HG03108 (cell line): ENCODE data around the gene ANO10.
"Not testable (repeated sequence)": the region's sequence is repeated elsewhere in the genome, so short reads cannot be mapped to it uniquely, and the experiment has no call there.

Experiments used
- ATAC-seq: cut with Tn5 transposase; IDR thresholded peaks from one replicate; pipeline ENCODE4 v1.9.1; 2021; ENCODE audit warnings: moderate library complexity; ENCODE audit not compliant: unreplicated experiment

ANO10 gene

DNA sequence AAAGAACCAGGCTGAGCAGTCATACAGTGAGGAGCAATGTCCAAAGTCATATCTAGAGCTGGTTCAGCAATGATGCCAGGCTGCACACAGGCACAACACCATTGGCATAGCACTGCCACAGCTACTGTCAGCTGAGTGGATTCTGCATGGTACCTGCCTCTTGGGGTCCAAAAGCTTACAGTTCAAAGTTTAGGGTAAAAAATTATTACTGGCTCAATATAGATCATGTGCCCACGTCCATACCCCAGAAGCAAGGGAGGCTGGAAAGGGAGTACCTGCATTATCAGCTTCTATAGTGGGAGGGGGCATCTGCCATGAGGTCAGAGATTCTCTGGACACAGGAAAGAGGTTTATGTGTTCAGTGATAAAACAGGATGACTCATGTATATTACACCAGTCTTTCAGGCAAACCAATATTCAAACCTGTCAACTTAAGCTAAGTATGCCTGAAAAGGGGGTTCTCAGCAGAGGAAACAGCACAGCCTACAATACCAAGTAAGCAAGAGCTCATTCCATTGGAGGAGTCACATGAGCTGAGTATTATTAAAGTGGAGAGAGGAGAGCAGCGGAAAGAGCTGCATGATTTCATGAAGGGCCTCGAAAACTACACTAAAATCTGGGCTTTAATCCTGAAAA is 99.0 kb downstream of the ANO10 start:
- ATAC-seq, result no peak

DNA sequence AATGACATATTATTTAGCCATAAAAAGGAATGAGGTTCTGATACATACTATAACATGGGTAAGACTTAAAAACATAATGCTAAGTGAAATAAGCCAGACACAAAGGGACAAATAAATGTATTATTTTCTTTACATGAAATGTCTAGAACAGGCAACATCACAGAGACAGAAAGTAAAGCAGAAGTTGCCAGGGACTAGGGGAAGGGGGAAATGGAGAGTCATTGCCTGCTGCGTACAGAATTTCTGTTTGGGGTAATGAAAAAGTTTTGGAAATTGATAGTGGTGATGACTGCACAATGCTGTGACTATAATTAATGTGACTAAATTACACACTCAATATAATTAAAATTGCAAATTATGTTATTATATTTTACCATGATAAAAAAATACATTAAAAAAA is 99.9 kb downstream of the ANO10 start:
- no peak for ATAC-seq

DNA sequence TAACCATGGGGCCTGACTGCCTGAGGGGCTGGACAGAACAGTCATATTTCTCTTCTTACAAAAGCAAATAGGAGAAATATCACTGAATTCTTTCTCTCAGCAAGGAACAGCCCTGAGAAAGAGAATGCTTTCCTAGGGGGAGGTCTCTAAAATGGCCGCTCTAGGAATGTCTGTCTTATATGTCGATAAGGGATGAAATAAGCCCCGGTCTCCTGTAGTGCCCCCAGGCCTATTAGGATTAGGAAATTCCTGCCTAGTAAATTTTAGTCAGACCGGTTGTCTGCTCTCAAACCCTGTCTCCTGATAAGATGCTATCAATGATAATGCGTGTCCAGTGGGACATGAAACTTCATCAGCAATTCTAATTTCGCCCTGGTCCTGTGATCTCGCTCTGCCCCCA is 103.3 kb downstream of the ANO10 start:
- ATAC-seq, result not testable (repeated sequence)

DNA sequence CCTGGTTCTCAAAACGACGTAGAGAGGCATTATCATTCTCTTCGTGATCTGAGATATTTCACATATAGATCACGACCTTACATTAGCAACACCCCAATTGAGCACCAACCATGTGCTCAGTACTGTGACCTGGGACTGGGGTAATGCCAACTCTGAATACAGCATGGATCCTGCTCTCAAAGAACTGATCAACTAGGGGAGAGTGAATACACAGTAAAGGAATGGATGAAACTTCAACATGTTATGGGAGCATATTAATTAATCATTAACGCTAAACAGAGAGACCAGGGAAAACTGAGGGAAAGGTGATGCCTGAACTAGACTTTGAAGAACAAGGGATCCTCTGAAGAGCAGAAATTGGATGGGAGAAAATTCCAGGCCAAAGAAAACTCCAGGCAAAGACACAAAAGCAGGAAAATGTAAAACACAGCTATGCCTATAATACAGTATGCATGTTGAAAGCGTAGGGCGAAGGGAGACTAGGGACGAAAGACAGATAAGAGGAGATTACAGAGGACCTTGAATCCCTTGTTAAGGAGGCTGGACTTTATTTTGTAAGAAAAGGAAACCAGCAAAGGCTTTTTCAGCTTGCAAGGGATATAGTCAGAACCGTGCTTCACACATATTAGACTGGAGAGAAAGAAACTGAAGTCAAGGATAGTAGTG is 105.7 kb downstream of the ANO10 start:
- no peak for ATAC-seq

DNA sequence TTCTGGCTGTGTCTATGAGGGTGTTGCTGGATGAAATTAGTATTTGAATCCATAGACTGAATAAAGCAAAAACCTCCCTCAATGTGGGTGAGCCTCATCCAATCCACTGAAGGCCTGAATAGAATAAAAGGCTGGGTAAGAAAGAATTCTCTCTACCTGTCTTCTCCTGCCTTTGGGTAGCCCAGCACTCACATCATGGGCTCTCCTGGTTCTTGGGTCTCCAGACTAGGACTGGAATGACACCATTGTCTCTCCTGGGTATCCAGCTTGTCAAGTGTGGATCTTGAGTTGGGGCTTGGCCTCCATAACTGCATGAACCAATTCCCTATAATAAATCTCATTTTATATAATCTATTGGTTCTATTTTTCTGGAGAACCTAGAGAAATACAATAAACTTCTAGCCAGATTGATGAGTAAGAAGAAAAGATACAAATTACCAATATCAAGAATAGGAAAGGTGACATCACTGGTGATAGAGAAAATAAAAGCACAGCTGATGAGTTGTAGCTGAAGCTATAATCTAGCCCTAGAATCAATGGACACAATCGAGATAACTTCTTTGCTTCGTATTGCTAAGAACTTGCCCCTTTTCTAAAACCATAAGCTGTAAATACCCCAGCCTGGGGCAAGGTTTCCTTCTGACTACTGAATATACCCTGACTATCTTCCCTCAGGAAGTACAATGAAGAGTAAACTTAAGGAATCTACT is 106.4 kb downstream of the ANO10 start:
- ATAC-seq, result no peak

DNA sequence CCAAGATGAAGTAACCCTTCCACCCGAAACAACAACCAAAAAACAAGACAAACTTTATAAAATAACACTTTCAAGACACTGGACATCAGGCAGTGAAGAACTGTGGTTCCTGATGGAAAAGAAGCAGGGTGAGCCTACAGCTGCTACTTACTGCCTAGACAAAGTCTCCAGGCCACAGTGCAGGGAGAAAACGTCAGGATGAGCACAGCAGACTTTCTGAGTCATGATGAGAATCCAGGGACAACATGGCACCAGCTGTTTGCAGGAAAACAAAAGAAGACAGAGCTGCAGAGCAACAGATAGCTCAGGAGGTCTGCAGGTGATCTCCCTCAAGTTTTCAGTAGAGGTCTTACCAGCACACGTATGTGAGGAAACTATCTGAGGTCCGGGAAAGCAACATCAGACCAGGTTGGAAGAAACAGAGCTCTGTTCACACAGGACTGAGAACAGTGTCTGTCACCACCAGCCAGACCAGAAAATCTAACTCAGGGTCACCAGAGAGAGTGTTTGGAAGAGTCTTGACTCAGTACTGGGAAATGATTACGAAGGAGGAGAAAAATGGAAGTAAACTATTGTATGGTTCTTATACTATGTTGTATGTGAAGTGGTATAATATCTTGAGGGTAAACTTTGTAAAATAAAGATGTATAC is 108.9 kb downstream of the ANO10 start:
- ATAC-seq, result no peak

DNA sequence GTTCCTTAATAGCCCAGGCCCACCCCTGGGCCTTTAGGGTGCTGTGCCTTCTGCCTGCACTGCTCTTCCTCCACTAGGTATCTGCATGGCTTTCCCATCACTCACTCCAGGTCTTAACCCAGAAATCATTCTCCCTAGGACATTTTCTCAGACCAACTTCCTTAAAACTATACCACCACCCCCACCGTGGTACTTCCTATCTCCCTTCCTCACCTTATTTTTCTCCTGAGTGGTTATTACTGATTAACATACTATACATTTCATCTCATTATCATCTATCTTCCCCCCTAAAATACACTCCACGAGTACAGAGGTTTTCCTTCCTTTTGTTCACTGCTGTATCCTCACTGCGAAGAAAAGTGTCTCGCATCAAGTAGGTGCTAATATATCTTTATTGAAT is 115.2 kb downstream of the ANO10 start:
- ATAC-seq, result no peak

DNA sequence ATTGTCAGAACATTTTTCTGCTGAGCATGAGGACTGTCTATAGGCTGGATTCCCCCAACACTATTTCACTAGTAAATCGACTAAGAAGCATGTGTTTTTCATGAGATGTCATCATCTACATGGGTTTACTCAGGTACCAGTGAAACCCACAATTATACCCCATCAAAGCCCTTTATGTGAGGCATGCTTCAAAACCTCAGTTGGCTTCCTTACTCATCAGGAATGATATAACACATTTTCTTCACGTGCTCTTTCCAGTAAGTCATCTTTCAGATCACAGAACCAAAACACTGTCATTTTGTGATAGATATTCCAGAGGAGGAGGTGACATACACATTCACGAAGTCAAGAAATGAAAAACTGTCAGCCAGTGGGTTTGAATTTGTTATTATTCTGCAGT is 116.5 kb downstream of the ANO10 start:
- ATAC-seq, result no peak

DNA sequence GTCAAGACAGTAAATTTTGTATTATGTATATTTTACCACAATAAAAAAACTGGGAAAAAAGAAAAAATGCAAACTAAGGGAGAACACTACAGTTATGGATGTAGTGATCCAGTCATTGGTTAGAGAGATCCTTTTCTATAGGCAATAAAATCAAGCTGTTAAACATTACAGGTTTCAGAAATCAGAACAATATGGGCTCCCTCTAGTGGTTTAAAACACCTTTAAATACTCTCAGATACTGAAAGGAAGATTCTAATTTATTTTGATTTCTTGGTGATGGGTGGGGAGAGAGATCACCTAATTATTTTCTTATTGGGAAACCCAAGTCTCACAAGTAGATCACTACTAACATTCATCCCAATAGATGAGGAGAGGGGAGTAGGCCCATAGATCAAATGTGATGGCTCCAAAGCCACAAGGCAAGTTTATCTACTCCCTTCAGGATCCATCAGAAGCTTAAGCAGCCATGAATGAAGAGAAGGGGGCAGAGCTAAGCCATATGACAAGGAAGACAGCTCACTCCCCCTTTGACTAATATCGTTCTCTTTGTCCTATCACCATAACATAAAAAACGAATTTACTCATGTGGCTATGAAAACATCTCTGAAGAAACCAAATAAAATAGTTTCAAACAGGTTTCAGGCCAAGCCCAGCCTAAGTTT is 118.6 kb downstream of the ANO10 start:
- no peak for ATAC-seq

DNA sequence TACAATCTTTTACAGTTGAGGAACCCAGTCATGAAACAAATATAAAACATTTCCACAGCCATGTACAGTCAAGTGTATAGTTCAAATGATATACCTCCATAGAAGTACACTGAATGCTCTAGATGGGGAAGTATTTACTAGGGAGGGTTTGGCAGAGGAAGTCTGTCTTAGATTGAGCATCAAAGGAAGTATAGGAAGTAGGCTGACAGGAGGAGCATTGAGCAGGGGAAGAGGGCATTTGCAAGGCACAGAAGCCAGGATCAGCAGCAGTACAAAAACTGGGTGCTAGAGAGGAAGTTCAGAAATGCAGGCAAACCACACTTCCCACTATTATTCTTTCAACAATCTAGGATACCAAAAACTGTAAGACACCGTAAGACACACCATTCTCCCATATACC is 122.6 kb downstream of the ANO10 start:
- no peak for ATAC-seq

DNA sequence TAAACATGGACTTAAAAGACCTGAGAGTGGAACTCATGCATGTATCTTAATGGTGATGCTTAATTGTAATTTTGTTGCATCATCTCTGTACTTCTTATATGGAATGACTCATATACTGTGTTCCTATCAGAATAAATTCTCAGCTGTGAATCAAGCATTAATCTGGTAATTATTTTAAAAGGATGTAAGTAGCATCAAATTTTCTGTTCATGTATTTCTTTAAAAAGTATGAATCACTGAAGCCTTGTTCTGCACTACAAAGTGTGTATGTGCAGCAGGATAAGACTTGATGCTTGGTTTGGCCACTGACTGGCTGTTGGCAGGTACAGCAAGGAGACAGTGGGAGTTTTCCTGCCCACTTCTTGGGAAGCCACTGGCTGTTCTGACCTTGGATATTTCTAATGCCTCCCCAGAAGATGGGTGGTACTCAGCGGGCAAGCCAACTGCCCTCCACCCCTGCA is 123.9 kb downstream of the ANO10 start:
- ATAC-seq, result no peak

DNA sequence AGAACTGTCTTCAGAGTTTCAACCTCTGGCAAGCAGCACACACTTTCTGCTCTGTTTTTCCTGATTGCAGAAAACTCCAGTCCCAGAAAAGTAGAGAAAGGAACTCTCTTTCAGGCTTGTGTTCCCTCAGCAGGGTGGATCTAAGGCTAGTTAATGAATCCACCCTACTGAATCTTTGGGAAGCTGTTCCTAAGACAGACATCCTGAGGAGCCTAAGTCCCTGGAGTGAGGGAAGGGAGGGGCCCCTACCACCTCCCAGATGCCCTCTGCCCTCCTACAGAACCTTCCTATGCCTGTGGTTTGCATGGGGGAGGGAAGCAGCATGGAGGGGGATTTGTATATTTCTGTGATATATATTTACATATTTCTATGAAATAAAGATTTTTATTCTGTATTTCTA is 124.4 kb downstream of the ANO10 start:
- ATAC-seq, result no peak

DNA sequence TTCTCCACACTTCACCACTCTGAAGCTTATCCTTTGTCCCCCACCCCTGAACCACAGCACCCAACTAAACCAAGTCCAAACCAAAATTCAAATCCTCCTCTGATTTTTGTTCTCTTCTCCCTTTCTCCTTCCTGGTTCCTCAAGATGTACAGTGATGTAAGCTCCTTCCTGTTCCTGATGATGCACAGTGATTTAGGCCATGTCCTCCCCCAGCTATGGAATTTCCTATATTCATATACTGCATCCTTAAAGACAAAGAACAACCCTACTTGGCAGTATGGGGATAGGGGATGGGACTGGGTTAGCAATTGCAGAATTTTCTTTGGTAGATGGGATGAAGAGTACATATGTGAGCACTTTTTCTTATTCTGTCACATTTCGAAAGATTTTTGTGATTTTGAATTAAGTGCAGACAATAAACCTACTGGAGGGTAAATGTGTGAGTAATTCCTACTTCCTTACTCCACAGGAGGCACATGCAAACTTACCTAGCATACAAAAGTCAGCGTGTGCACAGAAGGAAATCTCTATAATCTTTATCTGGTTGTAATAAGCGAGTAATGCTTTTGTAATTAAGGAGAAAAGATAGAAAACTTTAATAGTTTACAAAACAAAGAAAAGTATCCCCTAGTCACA is 125.0 kb downstream of the ANO10 start:
- no peak for ATAC-seq

DNA sequence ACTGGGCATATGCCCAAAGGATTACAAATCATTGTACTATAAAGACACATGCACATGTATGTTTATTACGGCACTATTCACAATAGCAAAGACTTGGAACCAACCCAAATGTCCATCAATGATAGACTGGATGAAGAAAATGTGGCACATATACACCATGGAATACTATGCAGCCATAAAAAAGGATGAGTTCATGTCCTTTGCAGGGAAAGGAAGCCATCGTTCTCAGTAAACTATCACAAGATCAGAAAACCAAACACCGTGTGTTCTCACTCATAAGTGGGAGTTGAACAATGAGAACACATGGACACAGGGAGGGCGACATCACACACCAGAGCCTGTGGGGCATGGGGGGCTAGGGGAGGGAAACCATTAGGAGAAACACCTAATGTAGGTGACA is 128.9 kb downstream of the ANO10 start:
- not testable (repeated sequence) for ATAC-seq

DNA sequence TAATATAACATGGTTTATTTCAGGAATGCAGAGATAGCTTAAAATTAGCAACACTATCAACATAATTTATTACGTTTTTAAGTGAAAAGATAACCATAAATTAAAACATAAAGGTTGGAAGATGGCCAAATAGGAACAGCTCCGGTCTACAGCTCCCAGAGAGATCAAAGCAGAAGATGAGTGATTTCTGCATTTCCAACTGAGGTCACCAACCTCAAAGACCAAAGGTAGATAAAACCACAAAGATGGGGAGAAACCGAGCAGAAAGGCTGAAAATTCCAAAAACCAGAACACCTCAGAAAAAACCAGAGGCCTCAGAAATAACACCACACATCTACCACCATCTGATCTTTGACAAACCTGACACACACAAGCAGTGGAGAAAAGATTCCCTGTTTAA is 130.0 kb downstream of the ANO10 start:
- ATAC-seq, result not testable (repeated sequence)

DNA sequence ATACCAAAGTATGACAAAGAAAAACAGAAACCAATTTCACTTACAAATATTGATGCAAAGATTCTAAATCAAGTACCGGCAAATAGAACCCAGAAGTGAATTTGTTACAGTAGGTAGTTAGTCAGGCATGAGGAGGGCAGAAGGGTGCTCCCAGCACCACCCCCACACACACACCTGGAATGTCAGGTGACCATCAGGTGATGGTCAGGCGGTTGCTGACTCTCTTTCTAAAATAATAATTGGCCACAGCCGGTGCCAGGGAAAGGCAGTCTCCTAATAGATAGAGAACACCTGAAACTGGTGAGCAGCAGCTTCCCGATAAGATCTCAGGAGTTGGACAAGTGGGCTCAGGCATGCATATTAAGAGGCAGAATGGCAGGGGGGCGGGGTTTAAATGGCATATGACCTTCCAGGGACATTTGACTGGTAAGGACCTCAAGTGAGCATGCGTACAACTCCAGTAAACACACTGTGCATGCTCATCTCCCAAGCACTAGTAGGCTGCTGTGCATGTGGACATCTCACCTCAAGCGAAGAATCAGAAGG is 131.1 kb downstream of the ANO10 start:
- ATAC-seq, result no peak

DNA sequence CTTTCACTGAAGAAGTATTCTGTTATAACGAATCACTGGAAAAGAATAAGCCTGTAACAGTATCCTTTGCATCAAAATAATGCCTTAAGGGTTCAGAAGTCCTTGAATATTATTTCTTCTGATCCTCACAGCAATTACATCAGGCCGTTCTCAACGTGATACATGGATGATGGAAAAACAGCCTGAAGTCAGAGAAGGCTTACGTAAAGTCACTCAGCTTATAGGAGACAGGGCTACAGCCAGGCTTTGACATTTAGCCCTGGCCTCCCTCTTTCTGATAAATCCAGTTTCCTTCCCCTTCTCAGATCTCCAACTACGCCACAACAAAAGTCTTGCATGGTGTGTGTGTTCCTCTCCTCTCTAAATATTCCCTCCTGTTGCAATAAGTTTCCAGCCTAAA is 131.9 kb downstream of the ANO10 start:
- no peak for ATAC-seq

DNA sequence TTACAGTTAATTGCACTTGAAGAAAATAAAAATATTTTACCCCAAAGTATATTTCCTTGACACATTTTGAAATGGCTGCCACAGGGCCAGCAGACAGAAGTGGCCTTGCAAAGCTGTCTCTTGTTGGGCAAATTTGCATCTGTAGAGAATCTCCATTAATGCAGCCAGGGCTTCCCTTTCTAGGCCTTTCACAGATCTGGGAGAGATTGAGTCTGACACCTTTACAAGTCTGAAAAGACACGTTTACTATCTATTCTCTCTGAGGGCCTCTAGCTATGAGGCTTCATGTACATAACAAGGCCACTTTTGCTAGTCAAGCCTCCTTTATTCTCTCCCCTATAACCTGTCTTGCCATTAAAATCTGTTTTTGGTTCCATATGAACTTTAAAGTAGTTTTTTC is 135.9 kb downstream of the ANO10 start:
- no peak for ATAC-seq

DNA sequence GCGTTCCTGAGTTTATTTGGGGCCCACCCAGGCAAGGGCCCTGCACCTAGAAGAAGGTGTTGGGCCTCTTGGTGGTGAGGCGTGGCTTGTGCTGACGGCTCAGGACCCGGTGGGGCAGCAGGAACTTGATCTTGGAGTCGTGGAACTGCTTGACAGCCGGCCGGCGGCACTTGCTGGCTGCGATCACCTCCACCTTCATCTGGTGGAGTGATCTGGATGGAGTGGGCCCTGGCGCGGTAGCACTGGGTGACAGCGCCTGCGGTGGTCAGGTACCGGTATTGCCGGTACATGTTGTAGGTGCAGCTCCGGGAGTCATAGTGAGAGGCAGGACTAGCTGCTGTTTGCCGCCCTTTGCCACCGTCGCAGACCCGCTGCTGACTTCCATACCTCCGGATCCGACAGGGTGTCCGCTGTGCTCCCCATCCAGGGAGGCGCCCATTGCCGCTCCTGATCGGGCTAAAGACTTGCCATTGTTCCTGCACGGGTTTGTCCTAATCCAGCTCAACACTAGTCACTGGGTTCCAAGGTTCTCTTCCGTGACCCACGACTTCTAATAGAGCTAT is 136.8 kb downstream of the ANO10 start:
- ATAC-seq, result no peak

DNA sequence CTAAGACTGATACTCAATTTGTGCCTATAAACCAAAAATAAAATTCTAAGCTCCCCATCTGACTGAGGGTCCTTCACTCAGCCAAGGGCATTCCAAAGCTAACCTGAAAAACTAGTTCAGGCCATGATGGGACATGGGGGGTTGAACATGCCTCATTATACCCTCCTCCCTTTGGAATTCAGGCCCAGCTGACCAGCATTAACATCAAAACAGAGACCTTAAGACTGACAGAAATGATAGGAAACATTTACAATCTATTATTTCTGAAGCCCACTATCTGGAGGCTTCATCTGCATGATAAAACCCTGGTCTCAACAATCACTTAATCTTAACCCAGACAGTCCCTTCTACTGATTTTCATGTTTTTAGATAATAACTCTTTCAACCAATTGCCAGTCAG is 140.4 kb downstream of the ANO10 start:
- ATAC-seq, result no peak
